ENCODE data around the gene SEBOX.

The SEBOX gene

DNA sequence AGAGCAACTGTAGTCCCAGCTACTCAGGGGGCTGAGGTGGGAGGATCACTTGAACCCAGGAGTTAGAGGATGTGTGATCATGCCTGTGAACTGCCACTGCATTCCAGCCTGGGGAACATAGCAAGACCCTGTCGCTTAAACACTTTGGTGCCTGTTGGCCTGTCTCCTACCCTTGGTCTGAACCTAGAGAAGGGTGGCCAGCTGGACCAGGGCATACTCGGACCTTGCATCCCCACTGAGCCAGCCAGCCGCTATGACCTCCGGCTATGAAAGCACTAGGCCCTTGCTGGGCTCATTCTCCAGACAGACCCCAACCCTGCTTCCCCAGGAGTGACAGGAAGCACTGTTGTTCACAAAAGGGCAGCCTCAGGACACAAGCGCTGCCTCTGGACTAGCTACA lies 34.3 kb downstream of the SEBOX start:
- Histone ChIP-seq H3K27me3 (replicated peaks; ENCODE audit: insufficient read depth, low read length) (no peaks in the 10 kb centered on the region), H3K9me2 (replicated peaks; ENCODE audit: insufficient read depth, low read length) (no peaks in the 10 kb centered on the region), H2AFZ (ENCODE audit: low read length) (no peak overlapping the region), H3K4me2 (ENCODE audit: low read depth, low read length) (no peak overlapping the region), H3K4me1 (ENCODE audit: low read length) (peaks cover 8% of the 10 kb centered on the region), H3K36me3 (replicated peaks; ENCODE audit: insufficient read depth, low read length) (0 out of 2 replicates have a peak, but pooled peaks cover 4% of the 10 kb centered on the region), H4K20me1 (ENCODE audit: insufficient read depth, low read length) (no peaks in the 10 kb centered on the region), H3K79me2 (ENCODE audit: low read length) (peaks cover 41% of the 10 kb centered on the region), H3K9me3 (replicated peaks; ENCODE audit: insufficient read depth, low read length) (no peaks in the 10 kb centered on the region), H3F3A (ENCODE audit: insufficient read depth, low read length) (no peaks in the 10 kb centered on the region), H3K27ac (ENCODE audit: low read length) (no peak overlapping the region), H3K9ac (ENCODE audit: low read length) (no peak overlapping the region), H3K4me3 (ENCODE audit: low read length) (no peak overlapping the region)
- TF ChIP-seq EZH2phosphoT487 (IDR thresholded peaks at IDR 0.05; ENCODE audit: low read length): no peak
- no peak for TF ChIP-seq EZH2 (optimal IDR thresholded peaks at IDR 0.05; ENCODE audit: low read depth, low read length)
- TF ChIP-seq CTCF (IDR thresholded peaks at IDR 0.05; ENCODE audit: low read length): no peak
- no peak for DNase-seq

DNA sequence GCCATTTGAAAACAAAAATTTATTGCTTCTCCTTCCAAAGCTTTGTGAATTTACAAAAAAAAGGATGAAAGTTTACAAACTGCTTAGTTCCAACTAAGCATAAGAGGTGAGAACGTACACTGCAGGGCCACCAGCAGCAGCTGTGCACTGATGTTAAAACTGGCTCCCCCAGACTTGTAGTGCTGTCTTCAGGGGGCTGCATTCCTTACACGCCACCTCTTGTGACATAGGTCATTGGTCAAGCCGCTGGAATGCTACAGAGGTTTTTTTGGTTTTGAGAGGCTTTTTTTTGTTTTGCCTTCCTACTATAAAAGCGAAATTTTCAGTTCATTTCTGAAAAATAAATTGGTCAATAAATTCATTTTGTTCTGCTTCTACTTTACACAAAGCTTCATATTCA lies 36.7 kb downstream of the SEBOX start:
- TF ChIP-seq CTCF (IDR thresholded peaks at IDR 0.05; ENCODE audit: low read length) (no peak), EZH2phosphoT487 (IDR thresholded peaks at IDR 0.05; ENCODE audit: low read length) (no peak), EZH2 (optimal IDR thresholded peaks at IDR 0.05; ENCODE audit: low read depth, low read length) (no peak)
- Histone ChIP-seq H3F3A (ENCODE audit: insufficient read depth, low read length) (peaks cover 4% of the 10 kb centered on the region; the same call in 1 of the 2 replicates), H3K27me3 (replicated peaks; ENCODE audit: insufficient read depth, low read length) (no peaks in the 10 kb centered on the region), H3K9me3 (replicated peaks; ENCODE audit: insufficient read depth, low read length) (no peaks in the 10 kb centered on the region), H3K4me1 (ENCODE audit: low read length) (no peaks in the 10 kb centered on the region), H2AFZ (ENCODE audit: low read length) (no peak overlapping the region), H3K27ac (ENCODE audit: low read length) (no peak overlapping the region), H3K9ac (ENCODE audit: low read length) (no peak overlapping the region), H3K79me2 (ENCODE audit: low read length) (peaks cover 46% of the 10 kb centered on the region), H3K4me2 (ENCODE audit: low read depth, low read length) (no peak overlapping the region), H3K36me3 (replicated peaks; ENCODE audit: insufficient read depth, low read length) (0 out of 2 replicates have a peak, but pooled peaks cover 4% of the 10 kb centered on the region), H3K4me3 (ENCODE audit: low read length) (no peak overlapping the region), H3K9me2 (replicated peaks; ENCODE audit: insufficient read depth, low read length) (no peaks in the 10 kb centered on the region), H4K20me1 (ENCODE audit: insufficient read depth, low read length) (no peaks in the 10 kb centered on the region)
- DNase-seq: no peak

GRCh38 chr17:28327709-28328108 lies 37.3 kb downstream of the SEBOX start:
- H3K4me1 ChIP-seq (ENCODE audit: low read length): no peaks in the 10 kb centered on the region
- no peaks in the 10 kb centered on the region for H4K20me1 ChIP-seq (ENCODE audit: insufficient read depth, low read length)
- H3F3A ChIP-seq (ENCODE audit: insufficient read depth, low read length): peaks cover 4% of the 10 kb centered on the region; the same call in 1 of the 2 replicates
- no peak for TF ChIP-seq EZH2 (optimal IDR thresholded peaks at IDR 0.05; ENCODE audit: low read depth, low read length)
- TF ChIP-seq EZH2phosphoT487 (IDR thresholded peaks at IDR 0.05; ENCODE audit: low read length): no peak
- TF ChIP-seq CTCF (IDR thresholded peaks at IDR 0.05; ENCODE audit: low read length): no peak
- H3K9me3 ChIP-seq (replicated peaks; ENCODE audit: insufficient read depth, low read length): no peaks in the 10 kb centered on the region
- no peak overlapping the region for H3K4me3 ChIP-seq (ENCODE audit: low read length)
- H3K9me2 ChIP-seq (replicated peaks; ENCODE audit: insufficient read depth, low read length): no peaks in the 10 kb centered on the region
- peaks cover 51% of the 10 kb centered on the region for H3K79me2 ChIP-seq (ENCODE audit: low read length)
- no peak for DNase-seq
- H3K9ac ChIP-seq (ENCODE audit: low read length): no peak overlapping the region
- H3K27me3 ChIP-seq (replicated peaks; ENCODE audit: insufficient read depth, low read length): no peaks in the 10 kb centered on the region
- H2AFZ ChIP-seq (ENCODE audit: low read length): no peak overlapping the region
- 0 out of 2 replicates have a peak, but pooled peaks cover 4% of the 10 kb centered on the region for H3K36me3 ChIP-seq (replicated peaks; ENCODE audit: insufficient read depth, low read length)
- no peak overlapping the region for H3K27ac ChIP-seq (ENCODE audit: low read length)
- H3K4me2 ChIP-seq (ENCODE audit: low read depth, low read length): no peak overlapping the region
